ENCODE data around the gene FRMD4A. TPM values are rescaled to one million over a fixed set of nuclear protein-coding genes. Genes with fewer than 3 reads are reported as not detected.

FRMD4A gene
- total RNA-seq, 4 donors from 2014 or later, result 27.5 to 40.4 (median 33.0) TPM

GRCh38 chr10:13795653-13796555, 534.8 kb downstream of the FRMD4A start:
- intact Hi-C loops (cut with DNase I; ENCODE audit: low total_unique reads), result no loop called here
- H3K4me3 ChIP-seq (ENCODE audit: low read depth, poor library complexity, severe bottlenecking), result no peak overlapping the region
- DNase-seq (ENCODE audit: low spot score in 2 of 2), result no peak
- no peak for TF ChIP-seq POLR2A (IDR thresholded peaks at IDR 0.05)
- TF ChIP-seq, protein P1, sequence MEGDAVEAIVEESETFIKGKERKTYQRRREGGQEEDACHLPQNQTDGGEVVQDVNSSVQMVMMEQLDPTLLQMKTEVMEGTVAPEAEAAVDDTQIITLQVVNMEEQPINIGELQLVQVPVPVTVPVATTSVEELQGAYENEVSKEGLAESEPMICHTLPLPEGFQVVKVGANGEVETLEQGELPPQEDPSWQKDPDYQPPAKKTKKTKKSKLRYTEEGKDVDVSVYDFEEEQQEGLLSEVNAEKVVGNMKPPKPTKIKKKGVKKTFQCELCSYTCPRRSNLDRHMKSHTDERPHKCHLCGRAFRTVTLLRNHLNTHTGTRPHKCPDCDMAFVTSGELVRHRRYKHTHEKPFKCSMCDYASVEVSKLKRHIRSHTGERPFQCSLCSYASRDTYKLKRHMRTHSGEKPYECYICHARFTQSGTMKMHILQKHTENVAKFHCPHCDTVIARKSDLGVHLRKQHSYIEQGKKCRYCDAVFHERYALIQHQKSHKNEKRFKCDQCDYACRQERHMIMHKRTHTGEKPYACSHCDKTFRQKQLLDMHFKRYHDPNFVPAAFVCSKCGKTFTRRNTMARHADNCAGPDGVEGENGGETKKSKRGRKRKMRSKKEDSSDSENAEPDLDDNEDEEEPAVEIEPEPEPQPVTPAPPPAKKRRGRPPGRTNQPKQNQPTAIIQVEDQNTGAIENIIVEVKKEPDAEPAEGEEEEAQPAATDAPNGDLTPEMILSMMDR (IDR thresholded peaks at IDR 0.05), result no peak
- WGBS, 2 donors, result 56 to 70% methylated on average over 9 of the region's 9 CpGs

DNA sequence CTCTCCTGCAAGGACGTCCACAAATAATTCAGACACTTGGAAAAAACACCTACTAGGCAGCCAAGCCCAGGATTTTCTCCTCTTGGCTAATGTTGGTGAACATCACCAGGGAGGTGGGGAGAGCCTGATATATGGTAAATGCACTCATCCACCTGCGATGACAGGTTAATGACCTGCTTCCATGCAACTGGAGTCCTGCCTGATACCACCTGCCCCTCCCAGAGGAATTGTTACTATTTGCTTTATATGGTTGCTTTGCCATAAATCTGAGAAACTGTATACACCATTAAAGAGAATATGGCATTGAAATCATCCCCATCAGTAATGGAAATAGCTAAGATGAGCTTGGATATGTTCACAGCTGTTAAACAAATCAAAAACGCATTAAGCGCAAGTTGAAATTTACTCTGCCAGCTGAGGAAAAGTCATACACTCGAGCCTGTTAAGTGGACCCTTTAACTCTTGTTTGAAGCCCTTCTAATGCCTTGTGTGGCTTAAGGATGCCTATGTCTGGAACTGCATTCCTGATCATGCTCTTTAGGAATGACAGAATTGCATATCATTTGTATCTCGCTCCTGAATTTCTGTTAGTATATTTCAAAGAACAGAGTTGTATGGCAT, 535.6 kb downstream of the FRMD4A start:
- no peak for TF ChIP-seq POLR2A (IDR thresholded peaks at IDR 0.05)
- TF ChIP-seq, protein P1 (IDR thresholded peaks at IDR 0.05), result no peak
- DNase-seq (ENCODE audit: low spot score in 2 of 2), result no peak
- 83 to 87% methylated on average over 6 of the region's 6 CpGs for WGBS, 2 donors
- intact Hi-C loops (cut with DNase I; ENCODE audit: low total_unique reads), result no loop called here
- no peak overlapping the region for H3K4me3 ChIP-seq (ENCODE audit: low read depth, poor library complexity, severe bottlenecking)

GRCh38 chr10:13792006-13792405, 538.7 kb downstream of the FRMD4A start:
- no peak overlapping the region for H3K4me3 ChIP-seq (ENCODE audit: low read depth, poor library complexity, severe bottlenecking)
- DNase-seq (ENCODE audit: low spot score in 2 of 2), result peak in 1 of 2 donors; percentile 87
- no peak for TF ChIP-seq POLR2A (IDR thresholded peaks at IDR 0.05)
- TF ChIP-seq, protein P1 (IDR thresholded peaks at IDR 0.05), result no peak
- WGBS, 2 donors, result 75 to 98% methylated on average over 5 of the region's 5 CpGs
- intact Hi-C loops (cut with DNase I; ENCODE audit: low total_unique reads), result no loop called here

DNA sequence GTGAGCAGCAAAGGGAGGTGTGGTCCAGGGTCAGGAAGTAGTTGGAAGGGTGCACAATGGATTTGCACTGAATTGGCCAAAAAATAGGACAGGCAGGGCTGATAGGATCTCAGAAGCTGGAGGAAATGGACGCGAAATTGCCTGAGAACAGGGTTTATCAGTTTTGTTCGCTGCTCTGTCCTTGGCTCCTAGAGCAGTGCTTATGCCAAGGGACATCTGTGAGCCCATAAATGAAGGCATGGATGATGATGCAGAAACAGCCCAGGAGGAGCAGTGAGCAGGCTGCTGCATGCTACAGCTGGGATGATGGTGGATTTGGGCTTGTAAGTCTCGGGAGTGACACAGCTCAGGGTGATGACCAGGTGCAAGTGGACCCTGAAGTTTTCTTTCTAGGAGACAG, 539.2 kb downstream of the FRMD4A start:
- no peak for DNase-seq (ENCODE audit: low spot score in 2 of 2)
- H3K4me3 ChIP-seq (ENCODE audit: low read depth, poor library complexity, severe bottlenecking), result no peak overlapping the region
- intact Hi-C loops (cut with DNase I; ENCODE audit: low total_unique reads), result no loop called here
- TF ChIP-seq POLR2A (IDR thresholded peaks at IDR 0.05), result no peak
- TF ChIP-seq, protein P1 (IDR thresholded peaks at IDR 0.05), result no peak
- 55 to 86% methylated on average over 4 of the region's 4 CpGs for WGBS, 2 donors

- WGBS, 2 donors, result 80 to 82% methylated on average over 9 of the region's 9 CpGs
- intact Hi-C loops (cut with DNase I; ENCODE audit: low total_unique reads), result no loop called here
- no peak for DNase-seq (ENCODE audit: low spot score in 2 of 2)
- TF ChIP-seq POLR2A (IDR thresholded peaks at IDR 0.05), result no peak
- TF ChIP-seq, protein P1 (IDR thresholded peaks at IDR 0.05), result no peak
- H3K4me3 ChIP-seq (ENCODE audit: low read depth, poor library complexity, severe bottlenecking), result no peak overlapping the region
These were observed 540.5 kb downstream of the FRMD4A start for GRCh38 chr10:13790196-13790595.
